ENCODE measurements around the gene MRFAP1L1. TPM values are rescaled to one million over a fixed set of nuclear protein-coding genes. Genes with fewer than 3 reads are reported as not detected.
"Not testable (repeated sequence)": the region's sequence is repeated elsewhere in the genome, so short reads cannot be mapped to it uniquely, and the experiment has no call there.

The MRFAP1L1 gene
- 100 to 1,000 TPM; 119 to 143 (median 137) TPM for polyA plus RNA-seq (ENCODE audit: insufficient read length in 4 of 4)

DNA sequence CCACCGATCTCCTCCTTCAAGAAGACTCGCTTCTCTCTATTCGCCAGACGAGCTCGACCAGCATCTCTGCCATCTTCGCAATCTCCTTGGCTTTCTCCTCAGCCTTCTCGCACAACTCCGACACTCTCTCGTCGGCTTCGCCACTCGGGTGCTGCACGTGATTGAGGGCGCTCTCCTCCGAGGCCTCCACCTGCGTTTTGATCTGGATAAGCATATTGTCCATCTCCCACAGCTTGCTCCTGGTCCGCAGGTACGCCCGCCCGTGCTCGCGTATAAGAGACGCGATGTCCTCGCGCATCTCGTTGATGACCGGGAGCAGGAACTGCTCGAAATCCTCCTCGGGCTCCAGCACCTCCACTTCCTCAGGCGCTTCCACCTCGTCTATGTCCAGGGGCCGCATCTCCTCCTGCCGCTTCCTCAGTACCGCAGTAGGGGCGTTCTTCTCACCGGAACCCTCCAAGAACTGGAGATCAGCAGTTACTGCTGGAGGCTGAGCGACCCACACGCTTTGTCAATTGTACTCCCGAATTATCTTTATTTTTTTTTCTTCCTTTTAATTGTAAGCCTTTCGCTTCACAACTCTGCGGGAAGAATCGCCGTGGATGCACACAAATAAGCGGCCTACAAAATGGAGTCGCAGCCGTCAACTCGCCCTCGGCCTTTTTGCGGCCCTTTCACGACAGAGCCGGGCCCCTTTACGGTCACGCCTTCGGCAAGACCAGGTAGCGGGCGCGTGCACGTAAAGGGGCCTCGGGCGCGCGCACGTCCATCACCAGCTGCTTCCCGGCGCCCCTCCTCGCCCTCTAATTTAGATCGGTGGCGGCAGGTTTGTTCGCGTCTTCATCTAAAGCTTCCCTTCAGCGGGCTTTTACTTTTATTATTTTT, at the start of gene MRFAP1L1:
MRFAP1L1 (minus strand) TSS at position 636 of the 885 bp plus-strand sequence; CDS start at position 400, 236 bp downstream.
- peak; percentile 91 to 96 (median 95) for DNase-seq (ENCODE audit: low read depth in 4 of 4, low spot score in 3 of 4)

DNA sequence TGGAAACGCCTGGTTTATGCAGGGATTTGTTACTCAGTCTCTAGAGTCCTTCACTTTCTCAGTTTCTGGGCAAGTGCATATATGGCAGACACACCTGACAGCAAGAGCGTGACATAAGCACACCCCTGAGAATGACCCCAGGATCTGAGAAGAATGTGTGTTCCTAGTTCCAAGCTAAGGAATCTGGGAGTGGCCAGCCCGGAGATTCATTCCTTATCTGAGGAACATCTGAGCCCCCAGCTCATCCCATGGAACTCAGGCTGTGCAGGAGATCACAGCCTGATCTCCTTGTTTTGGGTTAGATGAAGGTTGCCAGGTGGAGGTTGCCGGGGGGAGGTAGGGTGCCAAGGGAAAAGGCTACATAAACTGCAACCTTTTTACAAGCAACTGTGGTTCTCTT, 49.1 kb upstream of the MRFAP1L1 start:
- DNase-seq (ENCODE audit: low read depth in 4 of 4, low spot score in 3 of 4), result no peak

DNA sequence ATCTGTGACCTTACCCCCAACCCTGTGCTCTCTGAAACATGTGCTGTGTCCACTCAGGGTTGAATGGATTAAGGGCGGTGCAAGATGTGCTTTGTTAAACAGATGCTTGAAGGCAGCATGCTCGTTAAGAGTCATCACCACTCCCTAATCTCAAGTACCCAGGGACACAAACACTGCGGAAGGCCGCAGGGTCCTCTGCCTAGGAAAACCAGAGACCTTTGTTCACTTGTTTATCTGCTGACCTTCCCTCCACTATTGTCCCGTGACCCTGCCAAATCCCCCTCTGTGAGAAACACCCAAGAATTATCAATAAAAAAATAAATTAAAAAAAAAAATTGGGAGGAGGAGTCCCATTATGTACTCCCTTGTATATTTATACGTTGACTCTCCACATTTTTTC, 46.7 kb upstream of the MRFAP1L1 start:
- DNase-seq (ENCODE audit: low read depth in 4 of 4, low spot score in 3 of 4), result not testable (repeated sequence)

DNA sequence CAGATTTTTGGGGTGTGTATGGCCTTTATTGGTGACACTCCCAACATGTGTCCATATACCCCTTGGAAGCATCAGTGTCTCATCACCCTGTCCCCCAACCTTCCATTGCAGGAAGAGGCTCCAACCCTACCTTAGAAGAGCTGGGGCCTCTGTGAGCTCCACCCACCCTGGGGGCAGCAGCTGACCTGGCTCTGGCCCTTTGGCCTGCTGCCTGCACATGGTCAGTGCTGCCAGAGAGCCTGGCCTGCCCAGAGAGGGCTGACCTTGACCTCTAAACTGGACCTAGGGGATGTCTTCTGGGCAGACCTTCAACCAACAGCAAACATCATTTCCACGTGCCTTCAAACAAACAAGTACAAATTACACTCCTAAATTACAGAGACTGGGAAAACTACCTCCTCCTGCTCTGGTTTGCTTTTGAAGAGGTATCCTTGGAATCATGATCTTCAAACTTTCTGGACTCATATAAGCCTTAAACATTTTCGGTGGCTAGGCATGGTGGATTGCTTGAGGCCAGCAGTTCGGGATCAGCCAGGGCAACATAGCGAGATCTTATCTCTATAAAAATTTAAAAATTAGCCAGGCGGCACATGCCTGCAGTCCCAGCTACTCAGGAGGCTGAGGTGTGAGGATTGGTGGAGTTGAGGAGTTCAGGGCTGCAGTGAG, 45.6 kb upstream of the MRFAP1L1 start:
- no peak for DNase-seq (ENCODE audit: low read depth in 4 of 4, low spot score in 3 of 4)

DNA sequence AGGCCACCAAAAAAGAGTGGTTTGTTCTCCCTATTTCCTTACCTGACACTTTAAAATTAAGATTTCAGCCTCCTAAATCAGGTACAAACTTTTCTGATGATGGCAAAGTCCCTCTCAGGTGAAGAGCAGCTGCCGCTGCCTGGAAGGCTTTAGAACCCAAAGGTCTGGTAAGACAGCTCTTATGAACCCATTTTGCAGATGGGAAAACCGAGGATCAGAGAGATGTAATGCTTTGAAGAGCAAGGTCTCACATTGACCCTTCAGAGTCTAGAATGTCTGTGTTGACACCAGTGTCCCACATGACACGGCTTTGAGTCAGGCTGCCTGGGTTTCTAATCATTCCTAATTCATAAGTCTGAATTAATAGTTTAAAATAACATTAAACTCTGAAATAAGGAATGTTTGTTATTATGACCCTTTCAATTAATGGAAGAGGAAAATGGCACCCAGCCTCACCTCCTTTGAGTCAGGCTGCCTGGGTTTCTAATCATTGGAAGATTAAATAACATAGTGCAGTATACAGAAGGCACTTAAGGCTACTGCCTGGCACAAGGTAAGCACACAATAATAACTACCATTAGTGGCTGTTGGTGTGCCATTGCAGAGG, 44.9 kb upstream of the MRFAP1L1 start:
- no peak for DNase-seq (ENCODE audit: low read depth in 4 of 4, low spot score in 3 of 4)

DNA sequence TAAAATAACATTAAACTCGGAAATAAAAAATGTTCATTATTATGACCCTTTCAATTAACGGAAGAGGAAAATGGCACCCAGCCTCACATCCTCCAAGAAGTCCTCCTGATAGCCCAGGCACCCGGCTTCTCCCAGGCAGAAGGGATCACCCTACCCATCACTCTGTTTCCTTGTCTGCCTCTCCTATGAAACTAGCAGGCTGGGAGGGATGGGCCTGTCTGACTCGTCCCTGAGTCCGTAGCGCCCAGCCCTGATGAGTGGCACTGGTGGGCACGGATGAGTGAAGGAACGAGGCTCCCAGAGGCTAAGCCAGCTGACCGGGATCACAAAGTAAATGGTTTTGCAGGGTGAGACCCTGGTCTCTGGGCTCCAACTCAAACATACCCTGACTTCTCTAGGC, 44.2 kb upstream of the MRFAP1L1 start:
- DNase-seq (ENCODE audit: low read depth in 4 of 4, low spot score in 3 of 4), result no peak

DNA sequence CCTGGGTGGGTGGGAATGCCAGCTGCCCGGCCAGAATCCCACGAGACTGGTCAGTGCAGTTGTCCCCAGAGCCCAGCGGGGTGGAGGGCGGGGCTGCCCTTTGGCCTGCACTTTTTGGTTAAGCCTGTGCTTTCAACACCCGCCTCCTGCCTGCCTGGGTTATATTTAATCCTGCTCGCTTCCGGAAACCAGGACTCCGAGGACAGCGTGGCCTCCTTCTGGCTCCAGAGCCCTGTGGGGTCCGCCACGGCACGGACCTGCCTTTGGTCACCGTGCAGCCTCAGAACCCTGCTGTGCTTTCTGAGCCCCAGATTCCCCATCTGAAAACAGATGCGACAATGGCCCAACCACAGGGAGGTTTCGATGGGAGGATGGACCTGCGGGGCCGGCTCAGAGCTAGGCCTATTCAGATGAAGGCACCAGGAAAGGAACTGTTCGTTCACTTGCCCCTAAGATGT, 43.5 kb upstream of the MRFAP1L1 start:
- DNase-seq (ENCODE audit: low read depth in 4 of 4, low spot score in 3 of 4), result no peak

DNA sequence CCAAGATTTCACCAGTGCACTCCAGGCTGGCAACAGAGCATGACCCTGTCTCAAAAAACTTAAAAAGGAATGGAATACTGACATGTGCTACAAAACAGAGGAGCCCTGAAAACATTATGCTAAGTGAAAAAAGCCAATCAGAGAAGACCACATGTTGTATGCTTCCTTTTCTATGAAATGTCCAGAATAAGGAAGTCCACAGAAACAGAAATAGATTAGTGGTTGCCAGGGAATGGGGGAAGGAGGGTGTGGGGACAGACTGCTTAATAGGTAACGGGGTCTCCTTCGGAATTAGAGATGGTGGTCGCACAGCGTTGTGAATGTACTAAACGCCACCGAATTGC, 42.8 kb upstream of the MRFAP1L1 start:
- DNase-seq (ENCODE audit: low read depth in 4 of 4, low spot score in 3 of 4), result no peak

DNA sequence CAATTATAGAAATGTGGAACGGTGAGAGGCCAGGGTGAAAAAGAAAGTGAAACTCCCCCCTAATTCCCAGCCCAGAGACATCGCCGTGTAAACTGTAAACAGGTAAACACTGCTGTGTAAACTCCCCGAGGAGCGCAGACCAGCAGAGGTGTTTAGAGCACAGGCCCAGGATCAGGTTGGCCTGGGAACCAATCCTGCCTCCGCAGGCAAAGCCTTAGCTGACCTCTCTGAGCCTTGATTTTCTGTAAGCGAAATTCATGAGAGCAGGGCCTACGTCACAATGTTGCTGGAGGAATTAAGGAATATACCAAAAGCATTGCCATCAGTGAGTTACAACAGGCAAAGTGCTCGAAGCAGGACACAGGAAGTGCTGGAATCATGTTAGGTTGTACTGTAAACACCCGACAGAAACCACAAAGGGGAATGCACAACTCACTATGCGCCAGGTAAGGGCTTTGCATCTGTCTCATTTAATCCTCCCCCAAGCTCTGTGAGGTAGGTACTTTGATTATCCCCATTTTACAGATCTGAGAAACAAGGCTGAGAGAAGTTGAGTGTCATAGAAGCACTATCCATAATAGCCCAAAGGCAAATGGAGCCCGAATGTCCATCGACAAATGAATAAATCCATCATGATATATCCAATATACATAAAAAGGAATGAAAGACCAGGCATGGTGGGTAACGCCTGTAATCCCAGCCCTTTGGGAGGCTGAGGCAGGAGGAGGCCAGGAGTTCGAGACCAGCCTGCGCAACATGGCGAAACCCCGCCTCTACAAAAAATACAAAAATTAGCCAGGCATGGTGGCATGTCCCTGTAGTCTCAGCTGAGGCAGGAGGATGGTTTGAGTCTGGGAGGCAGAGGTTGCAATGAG, 42.2 kb upstream of the MRFAP1L1 start:
- DNase-seq (ENCODE audit: low read depth in 4 of 4, low spot score in 3 of 4), result no peak

DNA sequence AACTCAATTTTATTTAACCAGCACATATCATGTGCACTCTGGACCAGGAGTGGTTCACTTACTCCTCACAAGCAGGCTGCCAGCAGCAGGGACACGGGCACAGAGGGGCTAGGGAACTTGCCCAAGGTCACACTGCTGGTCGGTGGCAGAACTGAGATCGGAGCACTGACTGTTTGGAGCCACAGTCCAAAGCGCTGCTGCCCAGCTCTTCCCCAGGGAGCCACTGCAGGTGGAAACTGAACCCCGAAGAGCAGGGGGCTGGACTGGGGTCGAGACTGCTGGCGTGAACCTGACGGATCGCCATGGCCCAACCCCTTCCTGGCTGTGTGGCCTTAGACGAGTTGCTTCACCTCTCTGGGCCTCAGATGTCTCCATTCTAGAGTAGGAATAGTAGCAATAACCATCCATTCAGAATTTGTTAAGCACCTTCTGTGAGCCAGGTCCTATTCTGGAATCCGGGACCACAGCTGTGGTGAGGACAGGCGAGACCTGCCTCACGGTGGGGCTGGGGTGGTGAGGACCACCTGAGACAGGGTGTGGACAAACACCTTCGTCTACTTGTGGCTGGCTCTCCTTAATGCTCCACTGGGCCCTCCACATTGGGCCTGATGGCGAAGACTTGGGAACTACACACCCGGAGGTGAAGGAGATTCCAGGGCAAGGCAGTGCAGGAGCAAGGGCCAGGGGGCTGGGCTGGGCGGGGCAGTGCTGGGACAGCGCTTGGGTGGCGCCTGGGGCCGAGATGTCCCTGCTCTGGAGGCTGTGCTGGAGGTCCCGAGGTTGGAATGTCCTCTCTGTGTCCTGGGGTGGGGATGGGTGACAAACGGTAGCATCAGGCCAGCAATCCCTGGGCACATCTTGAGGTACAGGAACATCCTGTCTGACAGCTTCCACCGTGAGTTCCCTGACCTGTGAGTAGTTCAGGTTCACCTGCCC, 40.9 kb upstream of the MRFAP1L1 start:
- DNase-seq (ENCODE audit: low read depth in 4 of 4, low spot score in 3 of 4), result no peak

DNA sequence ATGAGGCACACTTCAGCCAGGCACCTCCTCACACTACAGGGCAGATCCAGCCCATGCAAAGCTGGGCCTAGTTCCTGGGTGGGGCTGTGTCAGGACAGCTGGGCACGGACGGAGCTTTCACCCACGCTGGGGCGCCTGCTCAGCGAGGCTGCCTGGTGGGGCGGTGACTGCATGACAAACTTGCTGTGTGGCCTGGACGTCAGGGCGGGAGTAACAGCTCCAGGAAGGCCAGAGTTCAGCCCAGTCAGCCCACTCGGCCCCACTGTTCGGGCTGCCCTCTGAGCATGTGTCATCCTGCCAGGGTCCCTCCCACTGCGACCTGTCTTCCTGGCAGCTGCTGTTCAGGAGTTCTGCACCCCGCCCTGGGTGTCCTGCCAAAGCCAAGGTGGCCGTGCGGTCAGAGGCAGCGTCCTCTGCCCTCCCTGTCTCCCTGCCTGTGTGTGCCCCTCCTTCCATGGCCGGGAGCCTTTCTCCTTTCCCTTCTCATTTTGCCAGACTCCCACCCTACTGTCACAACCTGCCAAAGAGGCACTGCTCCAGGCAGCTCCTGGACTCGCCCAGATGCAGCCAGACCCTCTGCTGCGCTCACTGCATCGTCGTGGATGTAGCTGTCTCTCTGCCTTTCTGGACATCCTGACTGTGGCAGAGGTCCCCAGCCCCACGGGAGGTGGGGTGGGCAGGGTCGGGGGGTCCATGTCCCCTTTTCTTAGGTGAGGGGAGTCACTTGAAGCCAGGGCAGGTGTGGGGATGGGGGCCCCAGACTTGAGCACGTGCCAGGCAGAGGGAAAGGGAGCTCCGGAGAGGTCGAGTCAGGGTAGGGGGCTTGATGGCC, 39.9 kb upstream of the MRFAP1L1 start:
- no peak for DNase-seq (ENCODE audit: low read depth in 4 of 4, low spot score in 3 of 4)

DNA sequence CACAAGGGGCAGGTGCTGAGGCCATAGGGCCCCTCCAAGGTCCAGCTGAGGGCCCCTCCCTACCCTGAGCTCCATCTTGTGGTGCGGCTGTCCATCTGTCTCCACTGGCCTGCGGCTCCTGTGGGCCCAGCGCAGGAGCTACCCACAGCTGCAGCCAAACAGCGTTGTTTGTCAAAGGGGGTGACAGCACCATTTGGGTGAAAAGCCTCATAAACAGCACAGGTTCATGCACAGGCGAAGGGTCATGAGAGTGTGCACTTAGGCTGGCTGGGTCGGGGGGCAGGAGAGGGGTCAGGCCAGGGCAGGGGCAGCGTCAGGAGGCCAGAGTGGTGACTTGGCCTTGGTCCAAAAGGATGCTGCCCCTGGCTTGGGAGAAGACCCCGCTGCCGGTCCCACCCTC, 38.6 kb upstream of the MRFAP1L1 start:
- DNase-seq (ENCODE audit: low read depth in 4 of 4, low spot score in 3 of 4), result no peak

DNA sequence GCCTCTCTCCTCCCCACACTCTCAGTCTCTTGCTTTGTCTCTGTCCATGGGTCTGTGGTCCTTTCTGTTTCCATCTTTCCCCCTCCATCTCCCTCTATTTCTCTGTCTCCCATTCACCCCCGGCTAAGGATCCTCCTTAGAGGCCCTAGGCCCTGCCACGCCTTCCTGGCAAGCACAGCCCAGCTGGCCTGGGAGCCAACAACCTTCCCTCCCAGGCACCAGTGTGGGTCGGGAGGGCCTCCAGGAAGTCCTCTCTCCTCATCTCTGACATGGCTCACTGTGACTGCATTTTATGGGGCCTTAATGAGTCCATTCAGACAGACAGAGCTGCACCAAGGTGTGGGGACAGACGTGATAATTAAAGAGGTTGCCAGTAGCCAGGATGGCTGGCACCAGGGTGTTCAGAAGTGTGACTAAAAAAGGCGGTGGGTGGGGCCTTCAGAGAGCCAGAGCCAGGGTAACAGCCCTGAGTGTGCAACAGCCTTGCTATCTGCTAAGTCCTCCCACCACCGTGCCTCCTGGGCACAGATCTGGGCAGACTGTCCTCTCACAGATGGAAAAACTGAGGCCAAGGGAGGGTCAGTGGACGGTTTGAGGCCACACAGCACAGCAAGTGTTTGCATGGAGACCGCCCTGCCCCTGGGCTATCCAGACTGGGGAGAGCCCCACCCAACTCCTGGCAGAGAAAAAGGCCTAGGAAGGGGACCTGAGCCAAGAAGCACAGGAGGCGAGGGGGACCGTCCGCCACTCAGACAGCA, 37.8 kb upstream of the MRFAP1L1 start:
- DNase-seq (ENCODE audit: low read depth in 4 of 4, low spot score in 3 of 4), result no peak

DNA sequence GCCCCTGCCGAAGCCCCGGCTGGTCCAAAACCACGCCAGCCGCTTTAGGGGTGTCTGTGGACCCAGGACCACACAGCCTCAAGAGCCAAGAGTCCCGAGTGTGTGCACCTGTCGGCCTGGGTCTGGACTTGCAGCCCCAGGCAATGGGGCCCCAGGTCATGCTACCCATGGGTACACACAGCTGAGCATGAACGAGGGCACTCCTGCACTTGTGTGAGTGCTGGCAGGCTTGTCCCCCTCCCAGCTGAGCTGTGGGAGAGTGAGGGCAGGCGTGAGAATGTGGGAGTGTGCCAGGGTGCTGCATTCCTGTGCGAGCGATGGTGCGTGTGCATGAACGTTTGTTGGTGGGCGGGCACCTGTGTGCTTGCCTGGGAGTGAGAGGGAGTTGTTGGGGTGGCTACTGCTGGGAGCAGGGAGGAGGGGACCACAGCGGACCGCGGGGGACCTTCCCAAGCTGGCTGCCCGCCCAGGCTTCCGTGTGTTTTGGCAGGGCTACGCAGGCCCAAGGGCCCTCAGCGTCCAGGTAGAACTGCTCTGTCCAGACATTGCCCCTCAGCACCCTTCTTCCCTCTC, 37.1 kb upstream of the MRFAP1L1 start:
- peak; percentile 43 to 56 (median 52) for DNase-seq (ENCODE audit: low read depth in 4 of 4, low spot score in 3 of 4)

DNA sequence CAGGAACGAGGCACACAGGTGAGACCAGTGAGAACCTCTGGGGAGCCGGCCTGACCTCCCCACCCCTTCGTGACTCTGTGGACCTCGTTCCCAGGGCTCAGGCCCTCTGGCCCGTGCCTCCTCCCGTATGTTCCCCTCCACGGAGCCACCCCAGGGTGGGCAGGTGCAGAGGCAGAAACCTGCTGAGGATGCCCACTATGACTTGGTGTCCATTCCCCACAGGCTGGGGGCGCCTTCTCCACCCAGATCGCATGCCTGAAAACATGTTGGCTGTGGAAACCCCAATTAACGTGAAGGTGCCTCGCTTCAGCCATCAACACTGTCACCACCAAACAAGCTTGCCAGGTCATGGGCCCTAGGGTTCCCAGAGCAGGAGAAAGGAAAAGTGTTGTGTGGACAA, 33.3 kb upstream of the MRFAP1L1 start:
- DNase-seq (ENCODE audit: low read depth in 4 of 4, low spot score in 3 of 4), result no peak

DNA sequence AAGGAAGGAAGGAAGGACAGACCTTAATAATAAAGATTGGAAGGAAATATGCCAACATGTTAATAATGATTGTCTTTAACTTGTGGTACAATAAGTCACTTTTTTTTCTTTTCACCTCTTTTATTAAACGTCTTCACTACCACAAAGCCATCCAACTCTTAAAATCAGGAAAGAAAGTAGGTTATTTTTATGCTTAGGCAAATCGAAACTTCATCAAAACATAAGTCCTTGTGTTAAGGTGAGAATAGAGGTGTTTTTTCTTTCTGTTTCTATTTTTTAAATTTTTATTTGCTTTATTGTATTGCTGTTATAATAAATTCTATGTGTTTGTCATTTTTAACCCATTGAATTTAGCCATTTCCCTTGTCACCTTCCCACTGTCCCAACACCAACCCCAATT, 32.8 kb upstream of the MRFAP1L1 start:
- DNase-seq (ENCODE audit: low read depth in 4 of 4, low spot score in 3 of 4), result no peak

DNA sequence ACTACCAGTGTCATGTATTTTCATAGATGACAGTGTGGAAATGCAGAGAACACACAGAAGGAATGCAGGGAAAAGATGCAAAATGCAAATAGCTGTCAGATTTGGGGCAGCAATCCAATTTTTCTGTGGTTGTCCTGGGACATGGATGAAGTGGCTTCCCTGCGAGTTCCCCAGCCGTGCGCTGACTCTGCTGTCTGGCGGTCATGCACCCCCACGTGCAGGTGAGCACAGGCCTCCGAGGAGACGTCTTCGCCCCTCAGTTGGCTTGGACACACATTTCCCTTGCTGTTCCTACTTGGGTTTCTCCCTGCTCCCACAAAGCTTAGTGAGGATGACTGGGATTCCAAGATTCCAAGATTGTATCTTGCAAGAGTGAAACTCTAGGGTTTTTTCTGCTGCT, 30.7 kb upstream of the MRFAP1L1 start:
- no peak for DNase-seq (ENCODE audit: low read depth in 4 of 4, low spot score in 3 of 4)

DNA sequence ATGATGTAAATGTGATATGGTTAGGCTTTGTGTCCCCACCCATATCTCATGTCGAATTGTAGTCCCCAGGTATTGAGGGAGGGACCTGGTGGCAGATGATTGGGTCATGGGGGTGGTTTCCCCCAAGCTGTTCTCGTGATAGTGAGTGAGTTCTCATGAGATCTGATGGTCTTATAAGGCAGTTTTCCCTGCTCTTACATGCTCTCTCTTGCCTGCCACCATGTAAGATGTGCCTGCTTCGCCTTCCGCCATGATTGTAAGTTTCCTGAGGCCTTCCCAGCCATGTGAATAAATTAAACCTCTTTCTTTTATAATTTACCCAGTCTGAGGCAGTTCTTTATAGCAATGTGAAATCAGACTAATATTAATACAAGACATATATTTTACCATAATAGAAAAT, 30.3 kb upstream of the MRFAP1L1 start:
- DNase-seq (ENCODE audit: low read depth in 4 of 4, low spot score in 3 of 4), result no peak
